ENCODE measurements around the gene MATK.

GRCh38 chr19:3771000-3771905 is 14.9 kb downstream of the MATK start:
- TF ChIP-seq FOXM1 (IDR thresholded peaks at IDR 0.05; ENCODE audit: borderline replicate concordance, low read depth): no peak
- no peak for TF ChIP-seq YY1 (IDR thresholded peaks at IDR 0.05; ENCODE audit: low read depth)
- no peak for TF ChIP-seq USF1 (IDR thresholded peaks at IDR 0.05)
- TF ChIP-seq CEBPB (IDR thresholded peaks at IDR 0.05): no peak
- no peak for TF ChIP-seq NFIC (IDR thresholded peaks at IDR 0.05)
- no peak for TF ChIP-seq MAX (IDR thresholded peaks at IDR 0.05)
- TF ChIP-seq EP300 (IDR thresholded peaks at IDR 0.05; ENCODE audit: borderline replicate concordance): no peak
- no peak for TF ChIP-seq TCF12 (IDR thresholded peaks at IDR 0.05; ENCODE audit: low read depth)
- TF ChIP-seq TAF1 (IDR thresholded peaks at IDR 0.05; ENCODE audit: low read depth): no peak
- no peak for TF ChIP-seq REST (IDR thresholded peaks at IDR 0.05; ENCODE audit: low read depth)
- TF ChIP-seq RAD21 (IDR thresholded peaks at IDR 0.05; ENCODE audit: low read depth): no peak
